Naive thymus-derived CD8-positive, alpha-beta T cell (primary cell): ENCODE results near the gene IL1A. TPM values are rescaled to one million over a fixed set of nuclear protein-coding genes. Genes with fewer than 3 reads are reported as not detected.

Experiments
- ATAC-seq, 2 donors: fragments of 150-1000 bp; cut with Tn5 transposase in 1 of 2; sonication (Bioruptor Pico), chemical (Tn5 transposase) in 1 of 2; 1 replicate in 1 of 2; 2 replicates in 1 of 2; pipeline ENCODE4 v1.10.0; 2021; ENCODE audit warnings: mild to moderate bottlenecking in 2 of 2, moderate library complexity in 2 of 2
- POLR2A ChIA-PET: fragments of 350-600 bp; sonication (Branson Sonifier 250); formaldehyde crosslinking; loops from one replicate; lab custom pipeline; 2021; ENCODE audit warnings: antibody characterized with exemption; lab: Charles Lee
- DNase-seq, 10 donors: peaks; one replicate each; pipeline versions ENCODE4 v3.0.0 to v3.0.0-alpha.2; 2020 to 2022
- H3K27ac Mint-ChIP-seq, 10 donors: one replicate each; pipeline ENCODE4 v1.8.0; 2020 to 2022; ENCODE audit warnings: mild to moderate bottlenecking in 10 of 10, mixed read lengths in 10 of 10, moderate library complexity in 4 of 10, inconsistent platforms in 1 of 10
- H3K27me3 Mint-ChIP-seq, 5 donors: one replicate each; pipeline ENCODE4 v1.8.0; 2021 to 2022; ENCODE audit warnings: mixed read lengths in 5 of 5
- H3K36me3 Mint-ChIP-seq, 3 donors: one replicate each; pipeline ENCODE4 v1.8.0; 2020 to 2022; ENCODE audit warnings: mixed read lengths in 3 of 3, mild to moderate bottlenecking in 2 of 3, inconsistent platforms in 1 of 3
- H3K4me1 Mint-ChIP-seq, 4 donors: one replicate each; pipeline ENCODE4 v1.8.0; 2021 to 2022; ENCODE audit warnings: mixed read lengths in 4 of 4
- H3K4me3 Mint-ChIP-seq, 10 donors: one replicate each; pipeline ENCODE4 v1.8.0; 2020 to 2022; ENCODE audit warnings: mild to moderate bottlenecking in 10 of 10, mixed read lengths in 10 of 10, moderate library complexity in 6 of 10, inconsistent platforms in 1 of 10
- H3K9me3 Mint-ChIP-seq, 9 donors: one replicate each; pipeline ENCODE4 v1.8.0; 2020 to 2022; ENCODE audit warnings: mixed read lengths in 9 of 9, mild to moderate bottlenecking in 3 of 9, inconsistent platforms in 1 of 9, moderate library complexity in 1 of 9
- polyA plus RNA-seq, 3 donors: library from polyadenylated mRNA; unstranded; fragments of 300-500 nt; fragmentation: Illumina TruSeq; gene quantifications; one replicate each; pipeline ENCODE4 v1.2.3, GENCODE V29; 2021
- total RNA-seq, 8 experiments: library from RNA in 2 of 8; stranded (reverse) in 2 of 8; gene quantifications; one replicate each; pipeline ENCODE4 v1.2.3 and lab custom pipeline; 2021 to 2026

IL1A gene
- total and polyA plus RNA-seq, 5 experiments from 2014 or later: not detected

- Mint-ChIP-seq H3K4me1 (peaks cover 0 to 13% (median 2%) of the 10 kb centered on the region in 4 donors), H3K27ac (peak overlapping the region in 1 of 10 donors; percentile 33), H3K9me3 (peaks cover 0 to 3% (median 0%) of the 10 kb centered on the region in 9 donors), H3K36me3 (no peaks in the 10 kb centered on the region), H3K4me3 (no peak overlapping the region), H3K27me3 (no peaks in the 10 kb centered on the region)
- no peak for ATAC-seq
- DNase-seq: no peak
- POLR2A ChIA-PET: no interaction called here
These were observed 10.5 kb upstream of the IL1A start for GRCh38 chr2:112794841-112795240.

GRCh38 chr2:112794131-112794733 lies 9.9 kb upstream of the IL1A start:
- peaks cover 0 to 3% (median 0%) of the 10 kb centered on the region in 9 donors for H3K9me3 Mint-ChIP-seq
- no peak overlapping the region for H3K27ac Mint-ChIP-seq
- H3K4me1 Mint-ChIP-seq: peaks cover 0 to 13% (median 1%) of the 10 kb centered on the region in 4 donors
- DNase-seq (no peak), ATAC-seq (no peak)
- H3K27me3 Mint-ChIP-seq: no peaks in the 10 kb centered on the region
- H3K36me3 Mint-ChIP-seq: no peaks in the 10 kb centered on the region
- no peak overlapping the region for H3K4me3 Mint-ChIP-seq
- POLR2A ChIA-PET: no interaction called here

DNA sequence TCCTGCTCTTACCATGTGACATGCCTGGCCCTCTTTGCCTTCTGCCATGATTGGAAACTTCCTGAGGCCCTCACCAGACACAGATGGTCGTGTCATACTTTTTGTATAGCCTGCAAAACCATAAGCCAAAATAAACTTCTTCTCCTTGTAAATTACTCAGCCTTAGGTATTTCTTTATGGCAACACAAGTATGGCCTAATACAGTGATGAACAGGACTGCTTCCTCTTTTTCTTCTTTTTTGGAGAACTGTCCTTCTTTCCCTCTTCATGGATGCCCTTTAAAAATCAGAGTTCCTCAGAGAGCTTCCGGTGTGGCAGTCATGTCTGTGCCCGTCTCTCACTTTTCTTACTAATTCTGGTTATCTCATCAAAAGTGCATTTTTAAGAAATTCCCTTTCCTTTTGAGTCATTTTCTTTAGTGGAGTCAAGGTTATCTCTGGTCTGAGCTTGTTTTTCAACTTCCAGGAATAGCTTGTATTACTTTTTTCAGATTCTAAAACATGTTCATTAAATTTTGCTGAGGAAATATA lies 9.2 kb upstream of the IL1A start:
- Mint-ChIP-seq H3K4me3 (no peak overlapping the region), H3K4me1 (peaks cover 0 to 13% (median under 1%) of the 10 kb centered on the region in 4 donors), H3K27me3 (peaks cover 0 to 6% (median 0%) of the 10 kb centered on the region in 5 donors), H3K9me3 (peaks cover 0 to 3% (median 0%) of the 10 kb centered on the region in 9 donors), H3K36me3 (no peaks in the 10 kb centered on the region), H3K27ac (peak overlapping the region in 1 of 10 donors; percentile 33)
- DNase-seq: no peak
- POLR2A ChIA-PET: no interaction called here
- ATAC-seq: no peak

DNA sequence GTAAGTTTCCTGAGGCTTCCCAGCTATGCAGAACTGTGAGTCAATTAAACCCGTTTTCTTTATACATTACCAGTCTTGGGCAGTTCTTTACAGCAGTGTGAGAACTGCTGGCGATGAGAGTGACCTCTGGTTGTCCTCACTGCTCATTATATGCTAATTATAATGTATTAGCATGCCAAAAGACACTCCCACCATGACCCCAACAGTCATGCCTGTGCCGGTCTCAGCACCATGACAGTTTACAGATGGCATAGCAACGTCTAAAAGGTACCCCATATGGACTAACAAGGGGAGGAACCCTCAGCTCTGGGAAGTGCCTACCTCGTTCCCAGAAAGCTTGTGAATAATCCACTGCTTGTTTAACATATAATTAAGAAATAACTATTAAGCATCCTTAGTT lies 8.1 kb upstream of the IL1A start:
- H3K27ac Mint-ChIP-seq: no peak overlapping the region
- DNase-seq (no peak), ATAC-seq (no peak)
- H3K9me3 Mint-ChIP-seq: peaks cover 0 to 3% (median 0%) of the 10 kb centered on the region in 9 donors
- POLR2A ChIA-PET: no interaction called here
- peaks cover 0 to 13% (median 0%) of the 10 kb centered on the region in 5 donors for H3K27me3 Mint-ChIP-seq
- H3K4me1 Mint-ChIP-seq: peaks cover 0 to 13% (median 0%) of the 10 kb centered on the region in 4 donors
- H3K4me3 Mint-ChIP-seq: no peak overlapping the region
- no peaks in the 10 kb centered on the region for H3K36me3 Mint-ChIP-seq

GRCh38 chr2:112791693-112792230 lies 7.5 kb upstream of the IL1A start:
- H3K27me3 Mint-ChIP-seq: peaks cover 0 to 13% (median 2%) of the 10 kb centered on the region in 5 donors
- no peak overlapping the region for H3K27ac Mint-ChIP-seq
- POLR2A ChIA-PET: no interaction called here
- H3K4me3 Mint-ChIP-seq: no peak overlapping the region
- no peak for DNase-seq
- H3K36me3 Mint-ChIP-seq: no peaks in the 10 kb centered on the region
- H3K4me1 Mint-ChIP-seq: peaks cover 0 to 13% (median 0%) of the 10 kb centered on the region in 4 donors
- peaks cover 0 to 3% (median 0%) of the 10 kb centered on the region in 9 donors for H3K9me3 Mint-ChIP-seq
- ATAC-seq: no peak

DNA sequence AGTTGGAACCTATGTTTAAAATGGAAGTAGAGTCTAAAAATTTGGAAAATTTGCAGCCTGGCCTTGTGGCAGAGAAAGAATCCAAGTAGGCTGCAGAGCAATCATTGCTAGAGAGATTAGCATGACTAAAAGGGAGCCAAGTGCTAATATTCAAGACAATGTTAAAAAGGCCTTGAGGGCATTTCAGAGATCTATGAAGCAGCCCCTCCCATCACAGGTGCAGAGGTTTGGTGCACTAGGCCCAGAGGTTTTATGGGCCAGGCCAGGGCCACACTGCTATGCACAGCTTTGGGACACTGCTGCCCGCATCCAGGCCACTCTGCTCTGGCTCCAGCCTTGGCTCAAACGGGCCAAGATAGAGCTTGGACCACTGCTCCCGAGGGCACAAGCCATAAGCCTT lies 6.7 kb upstream of the IL1A start:
- peaks cover 0 to 13% (median 0%) of the 10 kb centered on the region in 4 donors for H3K4me1 Mint-ChIP-seq
- peaks cover 0 to 3% (median 0%) of the 10 kb centered on the region in 9 donors for H3K9me3 Mint-ChIP-seq
- POLR2A ChIA-PET: interaction anchor here (0.6 kb wide), 1 partner anchor 146 kb away, joined by 3 read pairs; no protein-coding TSS in a partner anchor
- H3K4me3 Mint-ChIP-seq: no peak overlapping the region
- H3K36me3 Mint-ChIP-seq: no peaks in the 10 kb centered on the region
- no peak for DNase-seq
- H3K27me3 Mint-ChIP-seq: peaks cover 0 to 13% (median 4%) of the 10 kb centered on the region in 5 donors
- no peak overlapping the region for H3K27ac Mint-ChIP-seq
- no peak for ATAC-seq

DNA sequence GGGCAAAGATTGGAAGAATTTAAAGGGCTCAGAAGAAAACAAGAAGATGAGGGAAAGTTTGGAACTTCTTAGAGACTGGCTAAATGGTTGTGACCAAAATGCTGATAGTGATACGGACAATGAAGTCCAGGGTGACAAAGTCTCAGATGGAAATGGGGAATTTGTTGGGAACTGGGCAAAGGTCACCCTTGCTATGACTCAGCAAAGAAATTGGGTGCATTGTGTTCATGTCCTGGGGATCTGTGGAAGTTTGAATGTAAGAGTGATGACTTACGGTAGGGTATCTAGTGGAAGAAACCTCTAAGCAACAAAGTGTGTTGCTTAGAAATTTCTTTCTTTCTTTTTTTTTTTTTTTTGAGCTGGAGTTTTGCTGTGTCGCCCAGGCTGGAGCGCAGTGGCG lies 6.0 kb upstream of the IL1A start:
- no peak for ATAC-seq
- Mint-ChIP-seq H3K36me3 (no peaks in the 10 kb centered on the region), H3K4me1 (peaks cover 0 to 11% (median 0%) of the 10 kb centered on the region in 4 donors), H3K4me3 (no peak overlapping the region), H3K27me3 (peaks cover 0 to 15% (median 4%) of the 10 kb centered on the region in 5 donors), H3K27ac (no peak overlapping the region), H3K9me3 (peaks cover 0 to 3% (median 0%) of the 10 kb centered on the region in 9 donors)
- POLR2A ChIA-PET: interaction anchor here (0.6 to 0.7 kb wide), 2 partner anchors 10 to 145 kb away, joined by 3 read pairs; no protein-coding TSS in a partner anchor
- DNase-seq: no peak

GRCh38 chr2:112789186-112789585 lies 4.9 kb upstream of the IL1A start:
- Mint-ChIP-seq H3K36me3 (no peaks in the 10 kb centered on the region), H3K9me3 (peaks cover 0 to 3% (median 0%) of the 10 kb centered on the region in 9 donors), H3K27ac (no peak overlapping the region), H3K4me3 (no peak overlapping the region), H3K27me3 (peaks cover 0 to 26% (median 9%) of the 10 kb centered on the region in 5 donors), H3K4me1 (peaks cover 0 to 16% (median 0%) of the 10 kb centered on the region in 4 donors)
- DNase-seq (no peak), ATAC-seq (no peak)
- POLR2A ChIA-PET: no interaction called here

- Mint-ChIP-seq H3K4me1 (peaks cover 0 to 14% (median 0%) of the 10 kb centered on the region in 4 donors), H3K36me3 (no peaks in the 10 kb centered on the region), H3K4me3 (no peak overlapping the region), H3K27me3 (peaks cover 1 to 32% (median 9%) of the 10 kb centered on the region in 5 donors), H3K9me3 (peaks cover 0 to 3% (median 0%) of the 10 kb centered on the region in 9 donors), H3K27ac (no peak overlapping the region)
- POLR2A ChIA-PET: no interaction called here
- DNase-seq: no peak
- no peak for ATAC-seq
These were observed 4.4 kb upstream of the IL1A start for GRCh38 chr2:112788653-112789052.

DNA sequence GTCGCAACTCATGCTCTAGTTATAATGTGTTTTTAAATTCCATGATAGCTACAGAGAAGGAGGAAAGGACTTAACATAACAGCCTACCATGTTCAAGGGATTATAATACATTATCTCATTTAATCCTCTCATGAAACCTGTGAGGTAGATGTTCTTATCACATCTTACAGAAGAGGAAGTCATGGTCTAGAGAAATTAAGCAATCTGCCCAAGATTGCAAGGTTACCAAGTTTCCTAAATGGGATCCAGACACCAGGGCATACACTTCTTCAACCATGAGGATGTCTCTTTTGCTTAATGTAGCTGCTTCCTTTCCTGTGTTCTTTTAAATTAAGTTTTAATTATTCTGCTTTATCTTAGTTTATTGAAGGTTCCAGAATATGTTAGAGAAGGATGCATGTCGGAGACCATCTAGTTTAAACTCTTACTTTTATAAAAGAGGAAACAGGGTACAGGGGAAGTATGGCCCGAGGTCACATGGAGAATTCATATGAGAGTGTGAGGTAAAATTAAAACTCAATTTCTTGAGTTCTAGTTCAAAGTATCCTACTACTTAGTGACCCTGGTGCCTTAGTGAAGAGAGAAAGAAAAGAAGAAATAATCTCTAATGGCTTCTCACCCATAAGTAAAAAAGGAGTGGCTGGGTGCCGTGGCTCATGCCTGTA lies 3.6 kb upstream of the IL1A start:
- Mint-ChIP-seq H3K4me1 (peaks cover 0 to 15% (median 0%) of the 10 kb centered on the region in 4 donors), H3K9me3 (peaks cover 0 to 3% (median 0%) of the 10 kb centered on the region in 9 donors), H3K27ac (no peak overlapping the region), H3K36me3 (no peaks in the 10 kb centered on the region), H3K27me3 (peaks cover 1 to 37% (median 11%) of the 10 kb centered on the region in 5 donors), H3K4me3 (no peak overlapping the region)
- ATAC-seq (no peak), DNase-seq (no peak)
- POLR2A ChIA-PET: no interaction called here

- DNase-seq (no peak), ATAC-seq (no peak)
- H3K36me3 Mint-ChIP-seq: no peaks in the 10 kb centered on the region
- H3K27me3 Mint-ChIP-seq: peaks cover 1 to 37% (median 11%) of the 10 kb centered on the region in 5 donors
- peaks cover 0 to 3% (median 0%) of the 10 kb centered on the region in 9 donors for H3K9me3 Mint-ChIP-seq
- POLR2A ChIA-PET: no interaction called here
- peaks cover 0 to 20% (median 0%) of the 10 kb centered on the region in 4 donors for H3K4me1 Mint-ChIP-seq
- H3K27ac Mint-ChIP-seq: no peak overlapping the region
- H3K4me3 Mint-ChIP-seq: no peak overlapping the region
These were observed 3.0 kb upstream of the IL1A start for GRCh38 chr2:112787294-112787693.

DNA sequence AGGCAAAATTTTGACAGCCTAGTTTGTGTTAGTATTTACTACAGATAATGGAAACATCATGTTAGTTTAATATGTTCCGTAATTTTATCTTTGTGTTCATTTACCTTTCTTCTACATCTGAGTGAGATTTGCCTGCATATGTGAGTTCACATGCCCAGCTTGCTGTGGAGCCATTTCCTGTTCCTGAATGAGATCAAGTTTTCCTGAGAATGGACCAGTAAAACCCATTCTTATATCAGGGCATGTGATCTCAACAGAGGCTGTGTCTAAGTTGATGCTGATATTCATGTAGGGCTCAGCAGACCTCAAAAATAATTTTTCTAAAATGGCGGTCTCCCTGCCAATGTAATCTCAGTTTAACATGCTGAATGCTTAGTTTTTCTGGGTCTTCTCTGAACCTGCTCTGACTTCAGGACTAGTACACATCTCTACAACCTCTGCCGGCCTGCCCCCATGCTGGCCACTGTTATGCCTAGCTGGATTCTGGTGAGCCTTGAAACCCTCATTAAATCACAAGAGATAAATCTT lies 1.0 kb downstream of the IL1A start:
- peaks cover 0 to 23% (median 0%) of the 10 kb centered on the region in 4 donors for H3K4me1 Mint-ChIP-seq
- no peak overlapping the region for H3K4me3 Mint-ChIP-seq
- H3K27me3 Mint-ChIP-seq: peaks cover 1 to 29% (median 11%) of the 10 kb centered on the region in 5 donors
- no peaks in the 10 kb centered on the region for H3K9me3 Mint-ChIP-seq
- no peaks in the 10 kb centered on the region for H3K36me3 Mint-ChIP-seq
- DNase-seq: no peak
- POLR2A ChIA-PET: no interaction called here
- ATAC-seq: no peak
- no peak overlapping the region for H3K27ac Mint-ChIP-seq
